ENCODE measurements around the gene CYP4F12. TPM values are rescaled to one million over a fixed set of nuclear protein-coding genes. Genes with fewer than 3 reads are reported as not detected.

CYP4F12 gene
- total RNA-seq, 1 experiment from 2014 or later = not detected

GRCh38 chr19:15656467-15656866 is 16.4 kb upstream of the CYP4F12 start:
- DNase-seq = no peak
- Mint-ChIP-seq H3K4me3 (no peak overlapping the region), H3K4me1 (no peaks in the 10 kb centered on the region), H3K36me3 (ENCODE audit: insufficient read depth in 1 of 3, low read depth in 3 of 3) (peaks cover 4 to 34% (median 9%) of the 10 kb centered on the region in 3 experiments; a peak in 6 of 7 replicates), H3K27ac (no peak overlapping the region), H3K27me3 (ENCODE audit: low read depth) (no peaks in the 10 kb centered on the region), H3K9me3 (peaks cover 91 to 95% of the 10 kb centered on the region in 2 experiments)
- H4K91ac ChIP-seq (ENCODE audit: insufficient read length, low read depth, low read length) = no peak overlapping the region
- H3K27me3 ChIP-seq (ENCODE audit: insufficient read depth, low read length) = no peaks in the 10 kb centered on the region
- no peak overlapping the region for H3K14ac ChIP-seq (ENCODE audit: insufficient read depth, low read length)
- H2BK120ac ChIP-seq (ENCODE audit: low read depth, low read length, poor library complexity, severe bottlenecking) = no peak overlapping the region
- peaks cover 61% of the 10 kb centered on the region for H3K9me3 ChIP-seq (ENCODE audit: control insufficient read depth, low read depth, low read length)
- H4K5ac ChIP-seq (ENCODE audit: insufficient read length, low read depth, low read length) = no peak overlapping the region
- no peak overlapping the region for H3K23ac ChIP-seq (ENCODE audit: insufficient read length, low read depth, low read length)
- H2AK5ac ChIP-seq (ENCODE audit: insufficient read length, low read length) = no peak overlapping the region
- H4K20me1 ChIP-seq (ENCODE audit: control insufficient read depth, insufficient read depth, insufficient read length) = no peaks in the 10 kb centered on the region
- no peak overlapping the region for H2BK12ac ChIP-seq (ENCODE audit: insufficient read length, low read depth, low read length)
- H3K4me1 ChIP-seq (ENCODE audit: insufficient read depth, low read length) = no peaks in the 10 kb centered on the region
- no peak overlapping the region for H4K8ac ChIP-seq (replicated peaks; ENCODE audit: insufficient read length, low read depth, low read length)
- no peak overlapping the region for H3K9ac ChIP-seq (ENCODE audit: extremely low read depth, insufficient read length, low read length)
- H3K4me2 ChIP-seq (ENCODE audit: insufficient read depth, insufficient read length, low read length) = no peak overlapping the region
- no peaks in the 10 kb centered on the region for H3K79me1 ChIP-seq (ENCODE audit: insufficient read depth, low read depth, low read length, poor library complexity, severe bottlenecking)
- no peak overlapping the region for H3K27ac ChIP-seq (ENCODE audit: insufficient read length, low read depth, low read length)
- H3K23me2 ChIP-seq (ENCODE audit: insufficient read length, low read depth, low read length, poor library complexity, severe bottlenecking) = no peaks in the 10 kb centered on the region
- no peak overlapping the region for H2BK5ac ChIP-seq (ENCODE audit: insufficient read length, low read length)
- no peak overlapping the region for H3K56ac ChIP-seq (ENCODE audit: insufficient read length, low read depth, low read length)
- H2BK15ac ChIP-seq (ENCODE audit: low read depth, low read length) = no peak overlapping the region
- H2BK20ac ChIP-seq (ENCODE audit: low read depth, low read length, poor library complexity, severe bottlenecking) = no peak overlapping the region
- no peak overlapping the region for H3K18ac ChIP-seq (ENCODE audit: insufficient read length, low read depth, low read length)
- H3K79me2 ChIP-seq (ENCODE audit: insufficient read depth, low read length) = no peaks in the 10 kb centered on the region
- TF ChIP-seq, protein P1, sequence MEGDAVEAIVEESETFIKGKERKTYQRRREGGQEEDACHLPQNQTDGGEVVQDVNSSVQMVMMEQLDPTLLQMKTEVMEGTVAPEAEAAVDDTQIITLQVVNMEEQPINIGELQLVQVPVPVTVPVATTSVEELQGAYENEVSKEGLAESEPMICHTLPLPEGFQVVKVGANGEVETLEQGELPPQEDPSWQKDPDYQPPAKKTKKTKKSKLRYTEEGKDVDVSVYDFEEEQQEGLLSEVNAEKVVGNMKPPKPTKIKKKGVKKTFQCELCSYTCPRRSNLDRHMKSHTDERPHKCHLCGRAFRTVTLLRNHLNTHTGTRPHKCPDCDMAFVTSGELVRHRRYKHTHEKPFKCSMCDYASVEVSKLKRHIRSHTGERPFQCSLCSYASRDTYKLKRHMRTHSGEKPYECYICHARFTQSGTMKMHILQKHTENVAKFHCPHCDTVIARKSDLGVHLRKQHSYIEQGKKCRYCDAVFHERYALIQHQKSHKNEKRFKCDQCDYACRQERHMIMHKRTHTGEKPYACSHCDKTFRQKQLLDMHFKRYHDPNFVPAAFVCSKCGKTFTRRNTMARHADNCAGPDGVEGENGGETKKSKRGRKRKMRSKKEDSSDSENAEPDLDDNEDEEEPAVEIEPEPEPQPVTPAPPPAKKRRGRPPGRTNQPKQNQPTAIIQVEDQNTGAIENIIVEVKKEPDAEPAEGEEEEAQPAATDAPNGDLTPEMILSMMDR (conservative IDR thresholded peaks at IDR 0.05) = no peak
- H2AFZ ChIP-seq (ENCODE audit: low read length) = no peak overlapping the region
- no peak overlapping the region for H3K4ac ChIP-seq (ENCODE audit: low read depth, low read length)
- no peak overlapping the region for H3T11ph ChIP-seq (ENCODE audit: low read length)

All from H9 (cell line).